ENCODE data around the gene ACAP1.
A peak's percentile ranks its signal among the peaks of the same experiment; 100 is the strongest.

ACAP1 gene

GRCh38 chr17:7322520-7323194, 13.7 kb upstream of the ACAP1 start:
- no peak for TF ChIP-seq CTCF (IDR thresholded peaks at IDR 0.05; ENCODE audit: insufficient read depth, low read length, missing control alignments)
- POLR2A ChIA-PET = no interaction called here
- CTCF ChIA-PET = interaction anchor here (1.4 to 4.9 kb wide), 5 partner anchors 7 to 238 kb away, joined by 4 to 39 read pairs (median 20); partner anchors contain the start of genes GPS2 and SENP3
- H3K4me3 ChIP-seq (ENCODE audit: low read depth, low read length) = no peak overlapping the region
- no peak for DNase-seq (ENCODE audit: low read depth, low spot score)

- peak; percentile 89 for TF ChIP-seq CTCF (IDR thresholded peaks at IDR 0.05; ENCODE audit: insufficient read depth, low read length, missing control alignments)
- CTCF ChIA-PET = interaction anchor here (0.8 to 4.9 kb wide), 11 partner anchors 9 to 363 kb away, joined by 3 to 39 read pairs (median 4); partner anchors contain the start of genes ACAP1, GPS2, SENP3 and SLC16A13
- H3K4me3 ChIP-seq (ENCODE audit: low read depth, low read length) = no peak overlapping the region
- DNase-seq (ENCODE audit: low read depth, low spot score) = no peak
- POLR2A ChIA-PET = interaction anchor here (0.5 to 1.1 kb wide), 2 partner anchors 234 to 251 kb away, joined by 3 read pairs; no protein-coding TSS in a partner anchor
Measured at GRCh38 chr17:7323731-7324437, 12.4 kb upstream of the ACAP1 start.

GRCh38 chr17:7324438-7324779, 11.9 kb upstream of the ACAP1 start:
- CTCF ChIA-PET = interaction anchor here (0.6 to 4.9 kb wide), 15 partner anchors 9 to 362 kb away, joined by 3 to 39 read pairs (median 4); partner anchors contain the start of genes ACAP1, GPS2, SENP3 and SLC16A13
- no peak overlapping the region for H3K4me3 ChIP-seq (ENCODE audit: low read depth, low read length)
- TF ChIP-seq CTCF (IDR thresholded peaks at IDR 0.05; ENCODE audit: insufficient read depth, low read length, missing control alignments) = no peak
- POLR2A ChIA-PET = interaction anchor here (1.1 kb wide), 1 partner anchor 251 kb away, joined by 3 read pairs; no protein-coding TSS in a partner anchor
- no peak for DNase-seq (ENCODE audit: low read depth, low spot score)

GRCh38 chr17:7325031-7325528, 11.2 kb upstream of the ACAP1 start:
- DNase-seq (ENCODE audit: low read depth, low spot score) = no peak
- CTCF ChIA-PET = interaction anchor here (0.6 to 4.9 kb wide), 15 partner anchors 9 to 362 kb away, joined by 3 to 39 read pairs (median 4); partner anchors contain the start of genes ACAP1, GPS2, SENP3 and SLC16A13
- no peak overlapping the region for H3K4me3 ChIP-seq (ENCODE audit: low read depth, low read length)
- TF ChIP-seq CTCF (IDR thresholded peaks at IDR 0.05; ENCODE audit: insufficient read depth, low read length, missing control alignments) = no peak
- POLR2A ChIA-PET = interaction anchor here (1.1 kb wide), 1 partner anchor 250 kb away, joined by 3 read pairs; no protein-coding TSS in a partner anchor

GRCh38 chr17:7326186-7326585, 10.1 kb upstream of the ACAP1 start:
- H3K4me3 ChIP-seq (ENCODE audit: low read depth, low read length) = no peak overlapping the region
- no peak for DNase-seq (ENCODE audit: low read depth, low spot score)
- no peak for TF ChIP-seq CTCF (IDR thresholded peaks at IDR 0.05; ENCODE audit: insufficient read depth, low read length, missing control alignments)
- CTCF ChIA-PET = interaction anchor here (1.3 to 4.9 kb wide), 6 partner anchors 10 to 263 kb away, joined by 3 to 39 read pairs (median 19); partner anchors contain the start of genes ACAP1, GPS2 and SENP3
- POLR2A ChIA-PET = no interaction called here
